ENCODE data around the gene BTBD9. TPM values are rescaled to one million over a fixed set of nuclear protein-coding genes. Genes with fewer than 3 reads are reported as not detected.

Gene BTBD9
- total RNA-seq, 4 donors from 2014 or later: 8.6 to 34.1 (median 30.8) TPM

GRCh38 chr6:38207375-38207774 is 432.4 kb downstream of the BTBD9 start:
- no peak for DNase-seq
- H3K4me1 ChIP-seq: peaks cover under 1 to 3% (median 1%) of the 10 kb centered on the region in 4 donors
- intact Hi-C loops (cut with DNase I; ENCODE audit: low total_unique reads): no loop called here
- H3K36me3 ChIP-seq: no peaks in the 10 kb centered on the region
- no peaks in the 10 kb centered on the region for H3K27me3 ChIP-seq
- in situ Hi-C loops (cut with MboI; ENCODE audit: low pct_ligation_motif_present in 1 of 4, low pct_unique_long_range_greater_than_20kb in 1 of 4, low sequenced_read_pairs in 3 of 4): no loop called here
- no peaks in the 10 kb centered on the region for H3K9me3 ChIP-seq
- H3K27ac ChIP-seq: no peak overlapping the region
- H3K4me3 ChIP-seq: no peak overlapping the region
- WGBS, 2 donors (ENCODE audit: low coverage in 1 of 2): 84 to 95% methylated on average over 4 of the region's 4 CpGs
- TF ChIP-seq POLR2A (IDR thresholded peaks at IDR 0.05): no peak
- TF ChIP-seq, protein P1, sequence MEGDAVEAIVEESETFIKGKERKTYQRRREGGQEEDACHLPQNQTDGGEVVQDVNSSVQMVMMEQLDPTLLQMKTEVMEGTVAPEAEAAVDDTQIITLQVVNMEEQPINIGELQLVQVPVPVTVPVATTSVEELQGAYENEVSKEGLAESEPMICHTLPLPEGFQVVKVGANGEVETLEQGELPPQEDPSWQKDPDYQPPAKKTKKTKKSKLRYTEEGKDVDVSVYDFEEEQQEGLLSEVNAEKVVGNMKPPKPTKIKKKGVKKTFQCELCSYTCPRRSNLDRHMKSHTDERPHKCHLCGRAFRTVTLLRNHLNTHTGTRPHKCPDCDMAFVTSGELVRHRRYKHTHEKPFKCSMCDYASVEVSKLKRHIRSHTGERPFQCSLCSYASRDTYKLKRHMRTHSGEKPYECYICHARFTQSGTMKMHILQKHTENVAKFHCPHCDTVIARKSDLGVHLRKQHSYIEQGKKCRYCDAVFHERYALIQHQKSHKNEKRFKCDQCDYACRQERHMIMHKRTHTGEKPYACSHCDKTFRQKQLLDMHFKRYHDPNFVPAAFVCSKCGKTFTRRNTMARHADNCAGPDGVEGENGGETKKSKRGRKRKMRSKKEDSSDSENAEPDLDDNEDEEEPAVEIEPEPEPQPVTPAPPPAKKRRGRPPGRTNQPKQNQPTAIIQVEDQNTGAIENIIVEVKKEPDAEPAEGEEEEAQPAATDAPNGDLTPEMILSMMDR (IDR thresholded peaks at IDR 0.05): no peak
- no peak for TF ChIP-seq POLR2AphosphoS5 (IDR thresholded peaks at IDR 0.05)
- no peak for TF ChIP-seq EP300 (IDR thresholded peaks at IDR 0.05; ENCODE audit: low read depth)

- no peaks in the 10 kb centered on the region for H3K4me1 ChIP-seq
- no peaks in the 10 kb centered on the region for H3K36me3 ChIP-seq
- no peak overlapping the region for H3K4me3 ChIP-seq
- no peaks in the 10 kb centered on the region for H3K9me3 ChIP-seq
- intact Hi-C loops (cut with DNase I; ENCODE audit: low total_unique reads) (no loop called here), in situ Hi-C loops (cut with MboI; ENCODE audit: low pct_ligation_motif_present in 1 of 4, low pct_unique_long_range_greater_than_20kb in 1 of 4, low sequenced_read_pairs in 3 of 4) (no loop called here)
- 92 to 93% methylated on average over 8 of the region's 8 CpGs for WGBS, 2 donors (ENCODE audit: low coverage in 1 of 2)
- H3K27me3 ChIP-seq: no peaks in the 10 kb centered on the region
- H3K27ac ChIP-seq: no peak overlapping the region
- TF ChIP-seq, protein P1 (IDR thresholded peaks at IDR 0.05): no peak
- TF ChIP-seq POLR2A (IDR thresholded peaks at IDR 0.05): no peak
- DNase-seq: no peak
These were observed 441.5 kb downstream of the BTBD9 start for GRCh38 chr6:38198219-38198618.

DNA sequence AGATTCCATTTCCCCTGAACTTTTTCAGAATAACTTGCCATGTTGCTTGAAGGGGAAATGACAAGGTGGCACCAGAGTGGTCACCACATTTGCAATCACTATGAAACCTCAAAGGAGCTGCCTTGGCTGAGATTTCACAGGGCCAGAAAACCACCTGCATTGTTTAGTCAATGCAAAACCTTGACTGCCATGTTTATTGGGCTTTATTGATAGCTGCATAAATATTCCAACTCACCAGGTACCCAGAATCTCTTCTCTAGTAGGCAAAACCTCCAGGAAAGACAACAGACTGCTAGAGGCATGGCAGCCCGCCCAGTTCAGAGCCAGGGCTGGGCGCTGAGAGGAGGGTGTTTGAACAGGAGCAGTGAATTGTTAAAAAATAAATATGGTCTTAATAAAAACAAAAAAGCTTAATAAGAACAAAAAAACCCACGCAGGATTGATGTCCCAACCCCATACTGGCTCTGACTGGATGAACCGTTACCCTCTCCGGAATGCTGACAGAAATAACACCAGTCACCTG is 444.6 kb downstream of the BTBD9 start:
- H3K36me3 ChIP-seq: no peaks in the 10 kb centered on the region
- no peak overlapping the region for H3K27ac ChIP-seq
- no peak overlapping the region for H3K4me3 ChIP-seq
- intact Hi-C loops (cut with DNase I; ENCODE audit: low total_unique reads): no loop called here
- in situ Hi-C loops (cut with MboI; ENCODE audit: low pct_ligation_motif_present in 1 of 4, low pct_unique_long_range_greater_than_20kb in 1 of 4, low sequenced_read_pairs in 3 of 4): no loop called here
- TF ChIP-seq POLR2A (IDR thresholded peaks at IDR 0.05): no peak
- peak in 1 of 3 donors; percentile 20 for TF ChIP-seq POLR2AphosphoS5 (IDR thresholded peaks at IDR 0.05)
- TF ChIP-seq, protein P1 (IDR thresholded peaks at IDR 0.05): no peak
- no peak for TF ChIP-seq EP300 (IDR thresholded peaks at IDR 0.05; ENCODE audit: low read depth)
- no peak for DNase-seq
- no peaks in the 10 kb centered on the region for H3K27me3 ChIP-seq
- no peaks in the 10 kb centered on the region for H3K9me3 ChIP-seq
- no peaks in the 10 kb centered on the region for H3K4me1 ChIP-seq
- 86 to 90% methylated on average over 5 of the region's 5 CpGs for WGBS, 2 donors (ENCODE audit: low coverage in 1 of 2)

- intact Hi-C loops (cut with DNase I; ENCODE audit: low total_unique reads): no loop called here
- TF ChIP-seq POLR2A (IDR thresholded peaks at IDR 0.05) (no peak), EP300 (IDR thresholded peaks at IDR 0.05; ENCODE audit: low read depth) (no peak), POLR2AphosphoS5 (IDR thresholded peaks at IDR 0.05) (no peak)
- TF ChIP-seq, protein P1 (IDR thresholded peaks at IDR 0.05): no peak
- H3K27ac ChIP-seq: no peak overlapping the region
- WGBS, 2 donors (ENCODE audit: low coverage in 1 of 2): 94 to 95% methylated on average over 4 to 7 of the region's 7 CpGs
- H3K9me3 ChIP-seq: no peaks in the 10 kb centered on the region
- H3K36me3 ChIP-seq: no peaks in the 10 kb centered on the region
- no peak overlapping the region for H3K4me3 ChIP-seq
- no peaks in the 10 kb centered on the region for H3K27me3 ChIP-seq
- no peaks in the 10 kb centered on the region for H3K4me1 ChIP-seq
- no peak for DNase-seq
- in situ Hi-C loops (cut with MboI; ENCODE audit: low pct_ligation_motif_present in 1 of 4, low pct_unique_long_range_greater_than_20kb in 1 of 4, low sequenced_read_pairs in 3 of 4): no loop called here
These were observed 445.1 kb downstream of the BTBD9 start for GRCh38 chr6:38194589-38194988.

Data from transverse colon (tissue), 4 donors.